ENCODE results near the gene RFX5. TPM values are rescaled to one million over a fixed set of nuclear protein-coding genes. Genes with fewer than 3 reads are reported as not detected.

The RFX5 gene
- total RNA-seq, 2 experiments from 2014 or later, result 68.4 to 73.9 TPM

- ATAC-seq (ENCODE audit: low read depth) (no peak), DNase-seq (no peak)
- peaks cover 2% of the 10 kb centered on the region for H3K9me3 Mint-ChIP-seq
- H3K36me3 Mint-ChIP-seq, result peaks cover 3% of the 10 kb centered on the region
- peak overlapping the region; percentile 96 for H3K27ac Mint-ChIP-seq
- no peaks in the 10 kb centered on the region for H3K27me3 Mint-ChIP-seq
- peak overlapping the region; percentile 92 for H3K4me3 Mint-ChIP-seq
- POLR2A ChIA-PET, result interaction anchor here (0.8 to 1.6 kb wide), 3 partner anchors 19 to 63 kb away, joined by 3 to 9 read pairs (median 8); partner anchors contain the start of genes PI4KB and PSMB4
- peaks cover 21% of the 10 kb centered on the region for H3K4me1 Mint-ChIP-seq
Observed at GRCh38 chr1:151346082-151346768, 827 bp downstream of the RFX5 start.

GRCh38 chr1:151344291-151344690 lies 2.8 kb downstream of the RFX5 start:
- H3K36me3 Mint-ChIP-seq, result peaks cover 3% of the 10 kb centered on the region
- no peak overlapping the region for H3K4me3 Mint-ChIP-seq
- H3K27ac Mint-ChIP-seq, result no peak overlapping the region
- POLR2A ChIA-PET, result interaction anchor here (0.6 kb wide), 1 partner anchor 17 kb away, joined by 3 read pairs; the partner anchor contains the start of gene PI4KB
- DNase-seq (no peak), ATAC-seq (ENCODE audit: low read depth) (no peak)
- H3K27me3 Mint-ChIP-seq, result no peaks in the 10 kb centered on the region
- peaks cover 29% of the 10 kb centered on the region for H3K4me1 Mint-ChIP-seq
- no peaks in the 10 kb centered on the region for H3K9me3 Mint-ChIP-seq

- POLR2A ChIA-PET, result interaction anchor here (0.6 kb wide), 1 partner anchor 16 kb away, joined by 3 read pairs; the partner anchor contains the start of gene PI4KB
- Mint-ChIP-seq H3K36me3 (peaks cover 3% of the 10 kb centered on the region), H3K9me3 (no peaks in the 10 kb centered on the region), H3K4me1 (peaks cover 29% of the 10 kb centered on the region), H3K27me3 (no peaks in the 10 kb centered on the region), H3K4me3 (no peak overlapping the region), H3K27ac (no peak overlapping the region)
- no peak for DNase-seq
- ATAC-seq (ENCODE audit: low read depth), result no peak
Observed at GRCh38 chr1:151343587-151343986, 3.5 kb downstream of the RFX5 start.

GRCh38 chr1:151342569-151342968 lies 4.5 kb downstream of the RFX5 start:
- POLR2A ChIA-PET, result no interaction called here
- Mint-ChIP-seq H3K4me3 (no peak overlapping the region), H3K36me3 (peaks cover 3% of the 10 kb centered on the region), H3K27me3 (no peaks in the 10 kb centered on the region), H3K9me3 (no peaks in the 10 kb centered on the region), H3K4me1 (peaks cover 24% of the 10 kb centered on the region), H3K27ac (peak overlapping the region; percentile 59)
- ATAC-seq (ENCODE audit: low read depth) (no peak), DNase-seq (no peak)

GRCh38 chr1:151342021-151342420 lies 5.0 kb downstream of the RFX5 start:
- no peaks in the 10 kb centered on the region for H3K27me3 Mint-ChIP-seq
- POLR2A ChIA-PET, result interaction anchor here (0.6 kb wide), 1 partner anchor 57 kb away, joined by 3 read pairs; no protein-coding TSS in a partner anchor
- no peak overlapping the region for H3K4me3 Mint-ChIP-seq
- H3K36me3 Mint-ChIP-seq, result peaks cover 3% of the 10 kb centered on the region
- no peak for DNase-seq
- H3K27ac Mint-ChIP-seq, result no peak overlapping the region
- no peaks in the 10 kb centered on the region for H3K9me3 Mint-ChIP-seq
- ATAC-seq (ENCODE audit: low read depth), result no peak
- peaks cover 21% of the 10 kb centered on the region for H3K4me1 Mint-ChIP-seq

GRCh38 chr1:151340870-151341754 lies 5.9 kb downstream of the RFX5 start:
- Mint-ChIP-seq H3K4me3 (no peak overlapping the region), H3K27ac (peak overlapping the region; percentile 9), H3K27me3 (no peaks in the 10 kb centered on the region), H3K4me1 (peaks cover 18% of the 10 kb centered on the region), H3K9me3 (no peaks in the 10 kb centered on the region), H3K36me3 (peaks cover 3% of the 10 kb centered on the region)
- DNase-seq (no peak), ATAC-seq (ENCODE audit: low read depth) (peak; percentile 78)
- POLR2A ChIA-PET, result interaction anchor here (0.9 to 1.7 kb wide), 6 partner anchors 11 to 60 kb away, joined by 3 to 8 read pairs (median 4); partner anchors contain the start of genes PI4KB and PSMB4

- no peak overlapping the region for H3K27ac Mint-ChIP-seq
- no peaks in the 10 kb centered on the region for H3K27me3 Mint-ChIP-seq
- no peaks in the 10 kb centered on the region for H3K9me3 Mint-ChIP-seq
- ATAC-seq (ENCODE audit: low read depth), result no peak
- POLR2A ChIA-PET, result no interaction called here
- DNase-seq, result no peak
- no peaks in the 10 kb centered on the region for H3K36me3 Mint-ChIP-seq
- no peak overlapping the region for H3K4me3 Mint-ChIP-seq
- peaks cover 9% of the 10 kb centered on the region for H3K4me1 Mint-ChIP-seq
Observed at GRCh38 chr1:151336556-151336955, 10.5 kb downstream of the RFX5 start.

- H3K36me3 Mint-ChIP-seq, result no peaks in the 10 kb centered on the region
- no peak overlapping the region for H3K27ac Mint-ChIP-seq
- no peaks in the 10 kb centered on the region for H3K27me3 Mint-ChIP-seq
- no peak for ATAC-seq (ENCODE audit: low read depth)
- H3K9me3 Mint-ChIP-seq, result no peaks in the 10 kb centered on the region
- no peak overlapping the region for H3K4me3 Mint-ChIP-seq
- peaks cover 2% of the 10 kb centered on the region for H3K4me1 Mint-ChIP-seq
- no peak for DNase-seq
- POLR2A ChIA-PET, result no interaction called here
Observed at GRCh38 chr1:151334822-151335221, 12.2 kb downstream of the RFX5 start.

- peaks cover 25% of the 10 kb centered on the region for H3K4me1 Mint-ChIP-seq
- POLR2A ChIA-PET, result interaction anchor here (0.6 to 2.7 kb wide), 12 partner anchors 10 to 138 kb away, joined by 3 to 13 read pairs (median 6); partner anchors contain the start of genes PSMB4, PSMD4, RFX5 and VPS72
- H3K4me3 Mint-ChIP-seq, result peak overlapping the region; percentile 99
Observed at GRCh38 chr1:151327903-151328674, 19.0 kb downstream of the RFX5 start.

GRCh38 chr1:151327223-151327902 lies 19.7 kb downstream of the RFX5 start, which contains the start of gene PI4KB:
Gene PI4KB (minus strand): TSS chr1:151327416. CDS start chr1:151316481, 10,935 bp downstream.
- H3K36me3 Mint-ChIP-seq, result peaks cover 14% of the 10 kb centered on the region
- DNase-seq (peak; percentile 87), ATAC-seq (ENCODE audit: low read depth) (peak; percentile 91)
- H3K9me3 Mint-ChIP-seq, result no peaks in the 10 kb centered on the region
- no peaks in the 10 kb centered on the region for H3K27me3 Mint-ChIP-seq
- peak within 1 kb of the TSS; percentile 99 for H3K4me3 Mint-ChIP-seq
- H3K4me1 Mint-ChIP-seq, result peaks cover 28% of the 10 kb centered on the region
- peak within 1 kb of the TSS; percentile 97 for H3K27ac Mint-ChIP-seq
- POLR2A ChIA-PET, result interaction anchor here (0.9 to 2.7 kb wide), 13 partner anchors 9 to 138 kb away, joined by 3 to 13 read pairs (median 5); partner anchors contain the start of genes PSMB4, PSMD4, RFX5 and VPS72

More at GRCh38 chr1:151327903-151328674, 19.0 kb downstream of the RFX5 start:
- peak; percentile 17 for ATAC-seq (ENCODE audit: low read depth)
- H3K36me3 Mint-ChIP-seq, result peaks cover 10% of the 10 kb centered on the region
- no peaks in the 10 kb centered on the region for H3K27me3 Mint-ChIP-seq
- DNase-seq, result peak; percentile 49
- H3K9me3 Mint-ChIP-seq, result no peaks in the 10 kb centered on the region
- peak overlapping the region; percentile 97 for H3K27ac Mint-ChIP-seq

GRCh38 chr1:151326619-151327222 lies 20.3 kb downstream of the RFX5 start:
- H3K4me3 Mint-ChIP-seq, result peak overlapping the region; percentile 99
- ATAC-seq (ENCODE audit: low read depth), result peak; percentile 34
- H3K36me3 Mint-ChIP-seq, result peaks cover 14% of the 10 kb centered on the region
- no peaks in the 10 kb centered on the region for H3K9me3 Mint-ChIP-seq
- no peaks in the 10 kb centered on the region for H3K27me3 Mint-ChIP-seq
- no peak for DNase-seq
- POLR2A ChIA-PET, result interaction anchor here (0.6 to 2.7 kb wide), 13 partner anchors 9 to 128 kb away, joined by 3 to 13 read pairs (median 5); partner anchors contain the start of genes PSMB4, PSMD4, RFX5 and ZNF687
- H3K4me1 Mint-ChIP-seq, result peaks cover 30% of the 10 kb centered on the region
- peak overlapping the region; percentile 96 for H3K27ac Mint-ChIP-seq

Data from activated naive CD8-positive, alpha-beta T cell treated with anti-CD3 and anti-CD28 coated beads, Interleukin-2, amount 10 ng/mL, durations not matched to agents 7 days and 5 days (primary cell).